ENCODE measurements around the gene FBN3.
"Not testable (repeated sequence)": the region's sequence is repeated elsewhere in the genome, so short reads cannot be mapped to it uniquely, and the experiment has no call there.

FBN3 gene

DNA sequence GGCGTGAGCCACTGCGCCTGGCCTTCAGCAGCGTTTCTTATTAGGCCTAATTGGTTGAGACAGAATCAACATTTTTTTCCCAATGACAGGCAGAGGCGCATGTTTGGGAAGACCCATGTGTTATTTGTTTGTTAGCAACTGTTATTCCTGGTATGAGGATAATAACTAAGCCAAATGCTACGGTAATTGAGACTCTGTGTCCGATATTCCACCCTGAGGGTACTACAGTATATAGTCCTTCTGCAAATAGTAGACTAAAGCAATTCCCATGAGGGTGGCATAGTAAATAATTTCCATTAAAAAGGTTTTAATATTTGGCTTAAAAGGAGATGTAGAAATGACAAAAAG, 115.2 kb downstream of the FBN3 start:
- no peak overlapping the region for H3K4me3 ChIP-seq (ENCODE audit: low read length)
- DNase-seq (ENCODE audit: low read depth), result no peak
- TF ChIP-seq, protein P1, sequence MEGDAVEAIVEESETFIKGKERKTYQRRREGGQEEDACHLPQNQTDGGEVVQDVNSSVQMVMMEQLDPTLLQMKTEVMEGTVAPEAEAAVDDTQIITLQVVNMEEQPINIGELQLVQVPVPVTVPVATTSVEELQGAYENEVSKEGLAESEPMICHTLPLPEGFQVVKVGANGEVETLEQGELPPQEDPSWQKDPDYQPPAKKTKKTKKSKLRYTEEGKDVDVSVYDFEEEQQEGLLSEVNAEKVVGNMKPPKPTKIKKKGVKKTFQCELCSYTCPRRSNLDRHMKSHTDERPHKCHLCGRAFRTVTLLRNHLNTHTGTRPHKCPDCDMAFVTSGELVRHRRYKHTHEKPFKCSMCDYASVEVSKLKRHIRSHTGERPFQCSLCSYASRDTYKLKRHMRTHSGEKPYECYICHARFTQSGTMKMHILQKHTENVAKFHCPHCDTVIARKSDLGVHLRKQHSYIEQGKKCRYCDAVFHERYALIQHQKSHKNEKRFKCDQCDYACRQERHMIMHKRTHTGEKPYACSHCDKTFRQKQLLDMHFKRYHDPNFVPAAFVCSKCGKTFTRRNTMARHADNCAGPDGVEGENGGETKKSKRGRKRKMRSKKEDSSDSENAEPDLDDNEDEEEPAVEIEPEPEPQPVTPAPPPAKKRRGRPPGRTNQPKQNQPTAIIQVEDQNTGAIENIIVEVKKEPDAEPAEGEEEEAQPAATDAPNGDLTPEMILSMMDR (conservative IDR thresholded peaks at IDR 0.05; ENCODE audit: low read depth, low read length), result no peak

DNA sequence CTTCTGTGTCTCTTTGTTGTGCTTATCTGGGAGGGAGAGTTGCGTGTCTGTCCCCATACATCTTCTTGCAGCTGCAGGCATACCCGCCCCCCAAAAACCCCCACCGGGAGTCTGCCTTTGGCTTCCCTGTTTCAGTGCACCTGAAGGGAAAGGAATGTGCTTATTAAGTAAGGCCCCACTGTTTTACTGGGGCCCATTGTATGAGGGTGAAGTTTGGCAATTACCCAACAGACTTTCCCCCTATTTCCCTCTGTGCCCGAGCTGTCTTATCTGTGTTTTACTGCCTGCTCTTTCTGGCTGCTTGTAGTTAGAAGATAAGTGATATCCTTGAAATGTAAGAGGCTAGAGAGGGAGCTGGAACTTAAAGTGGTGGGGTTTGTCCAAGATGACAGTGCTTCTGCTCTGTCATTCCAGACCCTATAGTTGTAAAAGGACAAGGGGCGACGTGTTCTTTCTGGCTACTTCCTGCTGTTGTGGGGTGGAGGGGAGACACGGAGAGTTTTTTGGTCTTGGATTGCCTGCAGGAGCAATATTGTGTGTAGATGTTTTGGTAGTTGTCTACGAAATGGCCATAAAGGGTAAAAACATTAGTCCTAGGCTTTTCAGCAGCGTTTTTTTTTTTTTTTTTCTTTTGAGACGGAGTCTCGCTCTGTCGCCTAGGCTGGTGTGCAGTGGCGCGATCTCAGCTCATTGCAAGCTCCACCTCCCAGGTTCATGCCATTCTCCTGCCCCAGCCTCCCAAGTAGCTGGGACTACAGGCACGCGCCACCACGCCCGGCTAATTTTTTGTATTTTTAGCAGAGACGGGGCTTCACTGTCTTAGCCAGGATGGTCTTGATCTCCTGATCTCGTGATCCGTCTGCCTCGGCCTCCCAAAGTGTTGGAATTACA, 115.9 kb downstream of the FBN3 start:
- H3K4me3 ChIP-seq (ENCODE audit: low read length); DNase-seq (ENCODE audit: low read depth): not testable (repeated sequence)

DNA sequence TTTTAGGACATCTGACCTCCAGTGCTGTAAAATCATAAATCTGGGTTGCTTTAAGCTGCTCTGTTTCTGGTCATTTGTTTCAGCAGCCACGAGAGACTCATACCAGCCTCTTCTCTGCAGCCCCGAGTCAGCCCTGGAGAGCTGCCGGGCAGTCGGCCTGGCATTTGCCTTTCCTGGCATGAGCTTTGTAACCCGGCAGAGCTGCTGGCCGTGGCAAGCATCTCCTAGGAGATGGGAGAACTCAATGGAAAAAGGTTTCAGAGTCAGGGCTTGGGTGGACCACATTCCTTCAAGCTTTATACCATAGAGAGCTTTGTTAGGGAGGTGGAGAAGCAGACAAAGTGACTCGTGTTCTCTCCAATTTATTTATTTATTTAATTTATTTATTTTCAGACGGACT, 118.4 kb downstream of the FBN3 start:
- H3K4me3 ChIP-seq (ENCODE audit: low read length), result no peak overlapping the region
- DNase-seq (ENCODE audit: low read depth), result no peak
- TF ChIP-seq, protein P1 (conservative IDR thresholded peaks at IDR 0.05; ENCODE audit: low read depth, low read length), result no peak

DNA sequence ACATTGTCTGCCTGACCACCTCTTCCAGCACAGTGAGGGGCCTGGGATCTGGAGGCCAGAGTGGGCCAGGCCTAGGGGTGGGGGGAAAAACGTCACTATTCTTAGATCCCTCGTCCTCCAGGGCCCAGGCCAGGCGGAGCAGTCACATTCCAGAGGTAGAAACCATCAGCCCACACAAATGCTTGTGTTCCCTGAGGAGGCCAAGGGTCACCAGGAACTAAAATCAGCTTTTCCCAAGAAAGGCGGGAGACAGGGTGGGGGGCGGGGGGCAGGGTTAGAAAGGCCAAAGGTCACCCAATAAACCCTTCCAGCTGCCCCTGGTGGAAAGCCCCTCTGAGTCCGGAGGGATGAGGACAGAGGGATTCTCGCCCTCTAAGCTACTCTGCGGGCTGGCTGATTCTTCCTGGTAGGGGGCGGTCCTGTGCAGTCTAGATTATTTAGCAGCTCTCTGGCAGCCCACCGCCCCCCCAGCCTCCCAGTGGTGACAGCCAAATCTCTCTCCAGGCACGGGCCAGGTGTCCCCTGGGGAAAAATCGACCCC, 120.4 kb downstream of the FBN3 start:
- TF ChIP-seq, protein P1 (conservative IDR thresholded peaks at IDR 0.05; ENCODE audit: low read depth, low read length), result peak; percentile 7

DNA sequence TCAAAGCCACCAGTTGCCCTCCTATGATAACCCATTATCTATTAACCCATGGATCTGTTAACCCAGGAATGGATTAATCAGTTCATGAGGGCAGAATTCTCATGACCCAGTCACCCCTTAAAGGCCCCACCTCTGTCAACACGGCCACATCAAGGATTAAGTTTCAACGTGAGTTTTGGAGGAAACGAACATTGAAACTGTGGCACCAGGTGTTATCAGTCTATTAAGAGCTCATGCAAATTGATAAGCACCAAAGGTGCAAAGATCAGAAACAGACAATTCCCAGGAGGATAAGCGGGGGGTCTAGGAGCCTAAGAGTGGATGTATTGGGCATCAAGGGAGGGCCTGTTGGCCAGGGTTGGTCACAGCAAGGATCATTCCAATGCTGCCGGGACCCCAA, 124.1 kb downstream of the FBN3 start:
- no peak for DNase-seq (ENCODE audit: low read depth)
- no peak overlapping the region for H3K4me3 ChIP-seq (ENCODE audit: low read length)
- TF ChIP-seq, protein P1 (conservative IDR thresholded peaks at IDR 0.05; ENCODE audit: low read depth, low read length), result no peak

More for the DNA sequence above, 120.4 kb downstream of the FBN3 start:
- no peak overlapping the region for H3K4me3 ChIP-seq (ENCODE audit: low read length)
- DNase-seq (ENCODE audit: low read depth), result no peak

DNA sequence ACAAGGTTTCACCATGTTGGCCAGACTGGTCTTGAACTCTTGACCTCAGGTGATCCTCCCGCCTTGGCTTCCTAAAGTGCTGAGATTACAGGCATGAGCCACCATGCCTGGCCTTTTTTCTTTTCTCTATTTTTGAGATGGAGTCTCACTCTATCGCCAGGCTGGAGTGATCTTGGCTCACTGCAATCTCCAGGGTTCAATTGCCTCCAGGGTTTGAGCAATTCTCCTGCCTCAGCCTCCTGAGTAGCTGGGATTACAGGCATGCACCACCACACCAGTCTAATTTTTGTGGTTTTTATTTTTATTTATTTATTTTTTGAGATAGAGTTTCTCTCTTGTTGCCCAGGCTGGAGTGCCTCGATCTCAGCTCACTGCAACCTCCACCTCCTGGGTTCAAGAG, 125.1 kb downstream of the FBN3 start:
- H3K4me3 ChIP-seq (ENCODE audit: low read length); DNase-seq (ENCODE audit: low read depth): not testable (repeated sequence)

DNA sequence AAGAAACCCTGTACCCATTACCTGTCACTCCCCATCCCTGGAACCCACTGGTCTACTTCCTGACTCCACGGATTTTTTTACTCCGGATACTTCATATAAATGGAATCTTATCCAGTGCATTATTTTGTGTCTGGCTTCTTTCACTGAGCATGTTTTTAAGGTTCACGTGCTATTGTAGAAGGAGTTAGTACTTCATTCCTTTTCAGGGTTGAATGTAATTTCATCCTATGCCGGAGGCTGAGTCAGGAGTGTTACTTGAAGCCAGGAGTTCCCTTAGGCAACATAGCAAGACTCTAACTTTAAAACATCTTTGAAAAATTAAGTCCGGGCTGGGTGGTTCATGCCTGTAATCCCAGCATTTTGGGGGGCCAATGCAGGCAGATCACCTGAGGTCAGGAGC, 126.0 kb downstream of the FBN3 start:
- no peak overlapping the region for H3K4me3 ChIP-seq (ENCODE audit: low read length)
- DNase-seq (ENCODE audit: low read depth), result no peak
- TF ChIP-seq, protein P1 (conservative IDR thresholded peaks at IDR 0.05; ENCODE audit: low read depth, low read length), result no peak

DNA sequence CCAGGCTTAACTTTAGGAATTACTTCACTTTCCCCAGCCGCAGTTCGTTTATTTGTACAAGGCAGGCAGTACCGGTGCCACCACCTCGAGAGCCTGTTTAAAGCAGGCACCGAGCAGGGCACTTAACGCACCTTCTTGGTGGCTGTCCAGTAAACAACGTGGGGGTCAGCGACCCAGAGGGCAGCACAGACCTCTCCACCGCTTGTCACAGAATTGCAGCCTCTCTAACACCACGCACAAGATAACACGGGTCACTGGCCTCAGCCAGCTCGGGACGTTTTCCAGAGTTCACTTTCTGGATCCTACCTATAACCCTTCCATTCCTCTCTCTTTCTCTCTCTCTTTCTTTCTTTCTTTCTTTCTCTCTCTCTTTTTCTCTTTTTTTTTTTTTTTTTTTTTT, 127.1 kb downstream of the FBN3 start:
- DNase-seq (ENCODE audit: low read depth), result no peak
- TF ChIP-seq, protein P1 (conservative IDR thresholded peaks at IDR 0.05; ENCODE audit: low read depth, low read length), result no peak
- no peak overlapping the region for H3K4me3 ChIP-seq (ENCODE audit: low read length)

Data from retinal pigment epithelial cell (primary cell).